Measurements from ENCODE around the gene ARHGAP6. TPM values are rescaled to one million over a fixed set of nuclear protein-coding genes. Genes with fewer than 3 reads are reported as not detected.

Gene ARHGAP6
- total and polyA plus RNA-seq, 11 donors: 2.1 to 6.6 (median 2.5) TPM

GRCh38 chrX:11137543-11138139 lies 528.1 kb downstream of the ARHGAP6 start:
- Histone ChIP-seq H3K9me3 (no peaks in the 10 kb centered on the region), H3K36me3 (peaks cover 0 to 2% (median 0%) of the 10 kb centered on the region in 9 donors), H3K27ac (no peak overlapping the region), H3K4me1 (peaks cover 0 to 7% (median 0%) of the 10 kb centered on the region in 12 donors), H3K4me3 (no peak overlapping the region), H3K27me3 (peaks cover 0 to 6% (median 0%) of the 10 kb centered on the region in 9 donors)
- ATAC-seq (no peak), DNase-seq (no peak)
- intact Hi-C loops (cut with DNase I): loop anchor here in 6 of 10 donors (2.0 to 10.0 kb wide), 4 partner anchors 943 to 953 kb away; no protein-coding TSS in a partner anchor
- TF ChIP-seq CTCF (IDR thresholded peaks at IDR 0.05): peak; percentile 50 to 87 (median 66)
- TF ChIP-seq POLR2A (IDR thresholded peaks at IDR 0.05): no peak
- WGBS, 4 donors: 30 to 42% (median 35%) methylated on average over 6 of the region's 6 CpGs

- H3K36me3 ChIP-seq: no peaks in the 10 kb centered on the region
- DNase-seq (no peak), ATAC-seq (no peak)
- H3K4me1 ChIP-seq: peaks cover 0 to 7% (median 0%) of the 10 kb centered on the region in 12 donors
- TF ChIP-seq CTCF (IDR thresholded peaks at IDR 0.05): no peak
- no peaks in the 10 kb centered on the region for H3K9me3 ChIP-seq
- WGBS, 4 donors: 38 to 60% (median 49%) methylated on average over 2 of the region's 2 CpGs
- no peak overlapping the region for H3K4me3 ChIP-seq
- H3K27me3 ChIP-seq: peaks cover 0 to 6% (median 0%) of the 10 kb centered on the region in 9 donors
- intact Hi-C loops (cut with DNase I): loop anchor here in 6 of 10 donors (2.0 to 10.0 kb wide), 4 partner anchors 941 to 951 kb away; no protein-coding TSS in a partner anchor
- no peak overlapping the region for H3K27ac ChIP-seq
These were observed 530.0 kb downstream of the ARHGAP6 start for GRCh38 chrX:11135564-11136185.

- DNase-seq: no peak
- H3K27me3 ChIP-seq: no peaks in the 10 kb centered on the region
- TF ChIP-seq CTCF (IDR thresholded peaks at IDR 0.05) (no peak), POLR2A (IDR thresholded peaks at IDR 0.05) (no peak)
- H3K36me3 ChIP-seq: no peaks in the 10 kb centered on the region
- peaks cover 0 to 4% (median 0%) of the 10 kb centered on the region in 12 donors for H3K9me3 ChIP-seq
- H3K27ac ChIP-seq: no peak overlapping the region
- intact Hi-C loops (cut with DNase I): loop anchor here in 4 of 10 donors (10.0 kb wide), 2 partner anchors 936 to 946 kb away; no protein-coding TSS in a partner anchor
- no peak for ATAC-seq
- no peaks in the 10 kb centered on the region for H3K4me1 ChIP-seq
- no peak overlapping the region for H3K4me3 ChIP-seq
These were observed 534.6 kb downstream of the ARHGAP6 start for GRCh38 chrX:11131146-11131545.

GRCh38 chrX:11130136-11130535 lies 535.6 kb downstream of the ARHGAP6 start:
- H3K27ac ChIP-seq: no peak overlapping the region
- intact Hi-C loops (cut with DNase I): loop anchor here in 4 of 10 donors (10.0 kb wide), 2 partner anchors 935 to 945 kb away; no protein-coding TSS in a partner anchor
- TF ChIP-seq CTCF (IDR thresholded peaks at IDR 0.05) (no peak), POLR2A (IDR thresholded peaks at IDR 0.05) (no peak)
- WGBS, 4 donors: 72 to 94% (median 84%) methylated on average over 3 of the region's 3 CpGs
- H3K4me1 ChIP-seq: no peaks in the 10 kb centered on the region
- ATAC-seq (no peak), DNase-seq (no peak)
- no peaks in the 10 kb centered on the region for H3K27me3 ChIP-seq
- H3K36me3 ChIP-seq: no peaks in the 10 kb centered on the region
- H3K4me3 ChIP-seq: no peak overlapping the region
- peaks cover 0 to 4% (median 0%) of the 10 kb centered on the region in 12 donors for H3K9me3 ChIP-seq

All from heart left ventricle (tissue), 16 donors.